Smooth muscle cell of the pulmonary artery (primary cell): ENCODE data around the gene BSPH1. TPM values are rescaled to one million over a fixed set of nuclear protein-coding genes. Genes with fewer than 3 reads are reported as not detected.

ENCODE experiments used
- total RNA-seq: library from RNA; depleted of rRNA; stranded (reverse); fragments of >200 nt; gene quantifications from 2 replicates; pipeline ENCODE4 v1.2.3, GENCODE V29; 2014

BSPH1 gene
- not detected in 2 replicates for total RNA-seq

GRCh38 chr19:47992070-47992469 is at the start of gene BSPH1:
BSPH1 (minus strand) TSS chr19:47992170; CDS start chr19:47992081, 89 bp downstream.

GRCh38 chr19:47994209-47994802 is 2.3 kb upstream of the BSPH1 start, which contains the start of gene ELSPBP1:
ELSPBP1 (plus strand) TSS chr19:47994632; CDS start chr19:48008668, 14,036 bp downstream.

Other genes starting within 250 kb of the BSPH1 start
- gene NOP53, start 246.6 kb downstream of the BSPH1 start, total RNA-seq, result 56.9 and 66.8 TPM in 2 replicates
- gene SELENOW, start 213.5 kb downstream of the BSPH1 start, total RNA-seq, result 129 and 188 TPM in 2 replicates
- gene TPRX1, start 187.6 kb downstream of the BSPH1 start, total RNA-seq, result not detected in 2 replicates
- not detected in 2 replicates for gene CRX, start 170.2 kb downstream of the BSPH1 start, total RNA-seq
- not detected in 2 replicates for gene TPRX2, start 132.9 kb downstream of the BSPH1 start, total RNA-seq
- not detected in 2 replicates for gene SULT2A1, start 105.9 kb downstream of the BSPH1 start, total RNA-seq
- not detected in 2 replicates for gene ELSPBP1, start 2.5 kb upstream of the BSPH1 start, total RNA-seq
- not detected in 2 replicates for gene CABP5, start 51.9 kb upstream of the BSPH1 start, total RNA-seq
- 23.6 and 26.0 TPM in 2 replicates for gene PLA2G4C, start 118.6 kb upstream of the BSPH1 start, total RNA-seq
- 10.6 and 11.2 TPM in 2 replicates for gene LIG1, start 178.2 kb upstream of the BSPH1 start, total RNA-seq
- 5.3 and 6.9 TPM in 2 replicates for gene ZSWIM9, start 178.5 kb upstream of the BSPH1 start, total RNA-seq